Neural crest cell (in vitro differentiated cells): ENCODE results near the gene GIPR. TPM values are rescaled to one million over a fixed set of nuclear protein-coding genes. Genes with fewer than 3 reads are reported as not detected.

Experiments
- DNase-seq: peaks from one replicate; pipeline ENCODE4 v3.0.0; 2021; ENCODE audit warnings: low read depth, mixed read lengths, low spot score
- H3K27ac Mint-ChIP-seq: one replicate; pipeline ENCODE4 v1.8.0; 2021; ENCODE audit warnings: mild to moderate bottlenecking, mixed read lengths; ENCODE audit not compliant: unreplicated experiment
- H3K27me3 Mint-ChIP-seq: 2 replicates; pipeline ENCODE4 v1.8.0; 2021; ENCODE audit warnings: low read depth, mild to moderate bottlenecking, mixed read lengths
- H3K36me3 Mint-ChIP-seq: 2 replicates; pipeline ENCODE4 v1.8.0; 2021; ENCODE audit warnings: low read depth, mild to moderate bottlenecking, mixed read lengths
- H3K4me1 Mint-ChIP-seq: 2 replicates; pipeline ENCODE4 v1.8.0; 2021; ENCODE audit warnings: mixed read lengths
- H3K4me3 Mint-ChIP-seq: one replicate; pipeline ENCODE4 v1.8.0; 2021; ENCODE audit warnings: mild to moderate bottlenecking, mixed read lengths
- H3K9me3 Mint-ChIP-seq: 2 replicates; pipeline ENCODE4 v1.8.0; 2021; ENCODE audit warnings: mixed read lengths
- total RNA-seq: library from RNA; stranded (reverse); gene quantifications from 2 replicates; pipeline ENCODE4 v1.2.1, GENCODE V29; 2021
- TF ChIP-seq, protein P1 (sequence below): fragments of 200-600 bp; sonication (generic); conservative IDR thresholded peaks from 2 replicates; pipeline ENCODE4 v1.5.0; 2021; ENCODE audit warnings: antibody characterized with exemption, mild to moderate bottlenecking

Gene GIPR
- total RNA-seq, 1 donor from 2014 or later: 0.96 TPM

DNA sequence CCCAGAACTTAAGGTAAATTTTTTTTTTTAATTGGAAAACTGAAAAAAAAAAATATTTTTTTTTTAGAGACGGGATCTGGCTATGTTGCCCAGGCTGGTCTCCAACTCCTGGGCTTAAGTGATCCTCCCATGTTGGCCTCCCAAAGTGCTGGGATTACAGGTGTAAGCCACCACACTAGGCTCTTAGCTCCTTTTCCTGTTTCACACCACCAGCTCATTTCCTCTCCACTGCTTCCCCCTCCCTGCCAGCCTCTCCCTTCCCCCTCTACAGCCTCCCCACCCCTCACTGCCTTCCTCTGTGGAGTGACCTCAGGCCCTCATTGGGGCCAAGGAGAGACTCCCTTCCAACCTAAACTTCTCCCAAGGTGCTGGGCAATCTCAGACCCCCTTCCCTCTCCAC lies 4.2 kb upstream of the GIPR start:
- DNase-seq: no peak
- Mint-ChIP-seq H3K4me1 (peaks cover 21% of the 10 kb centered on the region), H3K4me3 (no peak overlapping the region), H3K27me3 (peaks cover 36% of the 10 kb centered on the region), H3K9me3 (no peaks in the 10 kb centered on the region), H3K36me3 (no peaks in the 10 kb centered on the region), H3K27ac (no peak overlapping the region)
- TF ChIP-seq, protein P1, sequence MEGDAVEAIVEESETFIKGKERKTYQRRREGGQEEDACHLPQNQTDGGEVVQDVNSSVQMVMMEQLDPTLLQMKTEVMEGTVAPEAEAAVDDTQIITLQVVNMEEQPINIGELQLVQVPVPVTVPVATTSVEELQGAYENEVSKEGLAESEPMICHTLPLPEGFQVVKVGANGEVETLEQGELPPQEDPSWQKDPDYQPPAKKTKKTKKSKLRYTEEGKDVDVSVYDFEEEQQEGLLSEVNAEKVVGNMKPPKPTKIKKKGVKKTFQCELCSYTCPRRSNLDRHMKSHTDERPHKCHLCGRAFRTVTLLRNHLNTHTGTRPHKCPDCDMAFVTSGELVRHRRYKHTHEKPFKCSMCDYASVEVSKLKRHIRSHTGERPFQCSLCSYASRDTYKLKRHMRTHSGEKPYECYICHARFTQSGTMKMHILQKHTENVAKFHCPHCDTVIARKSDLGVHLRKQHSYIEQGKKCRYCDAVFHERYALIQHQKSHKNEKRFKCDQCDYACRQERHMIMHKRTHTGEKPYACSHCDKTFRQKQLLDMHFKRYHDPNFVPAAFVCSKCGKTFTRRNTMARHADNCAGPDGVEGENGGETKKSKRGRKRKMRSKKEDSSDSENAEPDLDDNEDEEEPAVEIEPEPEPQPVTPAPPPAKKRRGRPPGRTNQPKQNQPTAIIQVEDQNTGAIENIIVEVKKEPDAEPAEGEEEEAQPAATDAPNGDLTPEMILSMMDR: no peak

DNA sequence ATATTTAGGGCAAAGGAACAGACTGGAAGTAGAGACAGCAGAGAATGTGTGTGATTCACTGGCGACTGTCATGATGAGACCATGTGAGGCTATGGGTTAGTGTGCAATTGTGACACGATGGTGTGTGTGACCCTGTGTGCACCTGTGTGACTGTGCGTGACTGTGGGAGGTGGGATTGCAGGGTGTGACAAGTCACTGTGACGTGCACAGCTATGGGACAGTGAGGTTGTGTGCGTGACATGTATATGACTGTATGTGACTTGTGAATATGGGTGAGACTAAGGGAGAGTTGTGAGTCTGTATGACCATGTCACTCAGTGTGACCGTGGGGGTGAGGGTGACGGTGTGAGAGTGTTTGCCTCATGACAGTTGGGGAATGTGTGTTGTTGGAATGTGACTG lies 3.4 kb upstream of the GIPR start:
- no peak overlapping the region for H3K4me3 Mint-ChIP-seq
- no peaks in the 10 kb centered on the region for H3K9me3 Mint-ChIP-seq
- H3K27ac Mint-ChIP-seq: peak overlapping the region; percentile 5
- no peak for DNase-seq
- H3K4me1 Mint-ChIP-seq: peaks cover 24% of the 10 kb centered on the region
- no peaks in the 10 kb centered on the region for H3K36me3 Mint-ChIP-seq
- TF ChIP-seq, protein P1: no peak
- H3K27me3 Mint-ChIP-seq: peaks cover 40% of the 10 kb centered on the region

DNA sequence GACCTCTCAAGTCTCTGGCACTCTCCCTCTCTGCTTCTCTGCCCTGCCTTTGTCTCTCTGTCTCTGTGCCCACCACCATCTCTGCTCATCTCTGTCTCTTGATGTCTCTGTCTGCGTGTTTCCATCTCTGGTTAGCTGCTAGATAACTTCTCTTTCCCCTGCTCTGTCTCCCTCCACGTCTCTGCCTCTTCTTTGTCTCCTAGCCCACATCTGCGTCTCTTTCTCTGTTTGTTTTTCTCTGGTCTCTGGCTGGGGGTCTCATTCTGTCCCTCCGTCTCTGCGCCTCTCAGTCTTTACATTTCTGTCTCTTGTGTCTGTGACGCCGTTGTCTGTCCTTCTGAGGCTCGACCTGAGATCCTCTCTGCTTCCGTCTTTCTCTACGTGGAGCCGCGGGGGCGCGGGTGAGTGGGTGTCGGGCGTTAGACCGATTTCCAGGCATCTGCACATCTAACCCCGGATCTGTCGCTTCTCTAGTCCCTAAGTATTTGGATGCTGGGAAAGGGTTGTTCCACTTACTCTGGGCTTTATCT lies 386 bp downstream of the GIPR start:
- TF ChIP-seq, protein P1: no peak
- peaks cover 32% of the 10 kb centered on the region for H3K4me1 Mint-ChIP-seq
- H3K27ac Mint-ChIP-seq: no peak overlapping the region
- H3K4me3 Mint-ChIP-seq: peak overlapping the region; percentile 83
- H3K27me3 Mint-ChIP-seq: peaks cover 69% of the 10 kb centered on the region
- DNase-seq: no peak
- H3K9me3 Mint-ChIP-seq: no peaks in the 10 kb centered on the region
- H3K36me3 Mint-ChIP-seq: no peaks in the 10 kb centered on the region

- Mint-ChIP-seq H3K27ac (no peak overlapping the region), H3K9me3 (no peaks in the 10 kb centered on the region), H3K4me1 (peaks cover 28% of the 10 kb centered on the region), H3K27me3 (peaks cover 83% of the 10 kb centered on the region), H3K36me3 (no peaks in the 10 kb centered on the region), H3K4me3 (peak overlapping the region; percentile 64)
- peak; percentile 79 for DNase-seq
- TF ChIP-seq, protein P1: no peak
These were observed 2.8 kb downstream of the GIPR start for GRCh38 chr19:45670670-45671453.

DNA sequence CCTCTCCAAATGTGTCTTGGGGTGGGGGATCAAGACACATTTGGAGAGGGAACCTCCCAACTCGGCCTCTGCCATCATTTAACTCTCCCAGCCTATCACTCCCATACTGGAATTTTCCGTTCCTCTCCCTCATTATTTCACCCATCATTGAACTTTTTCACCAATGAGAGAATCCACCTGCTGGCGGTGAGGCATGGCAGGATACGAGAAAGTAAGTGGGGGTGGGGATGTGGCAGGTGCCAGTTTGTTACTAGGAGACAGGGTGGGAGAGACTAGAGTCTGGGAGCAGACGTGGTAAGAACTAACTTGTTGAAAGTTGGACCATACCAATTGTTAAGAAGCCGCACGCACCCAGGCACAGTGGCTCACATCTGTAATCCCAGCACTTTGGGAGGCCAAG lies 6.9 kb downstream of the GIPR start:
- peaks cover 93% of the 10 kb centered on the region for H3K27me3 Mint-ChIP-seq
- no peaks in the 10 kb centered on the region for H3K36me3 Mint-ChIP-seq
- DNase-seq: no peak
- no peaks in the 10 kb centered on the region for H3K9me3 Mint-ChIP-seq
- TF ChIP-seq, protein P1: no peak
- H3K27ac Mint-ChIP-seq: no peak overlapping the region
- peaks cover 14% of the 10 kb centered on the region for H3K4me1 Mint-ChIP-seq
- no peak overlapping the region for H3K4me3 Mint-ChIP-seq
